Measurements from ENCODE around the gene PDGFD.
"Not testable (repeated sequence)": the region's sequence is repeated elsewhere in the genome, so short reads cannot be mapped to it uniquely, and the experiment has no call there.

The PDGFD gene

DNA sequence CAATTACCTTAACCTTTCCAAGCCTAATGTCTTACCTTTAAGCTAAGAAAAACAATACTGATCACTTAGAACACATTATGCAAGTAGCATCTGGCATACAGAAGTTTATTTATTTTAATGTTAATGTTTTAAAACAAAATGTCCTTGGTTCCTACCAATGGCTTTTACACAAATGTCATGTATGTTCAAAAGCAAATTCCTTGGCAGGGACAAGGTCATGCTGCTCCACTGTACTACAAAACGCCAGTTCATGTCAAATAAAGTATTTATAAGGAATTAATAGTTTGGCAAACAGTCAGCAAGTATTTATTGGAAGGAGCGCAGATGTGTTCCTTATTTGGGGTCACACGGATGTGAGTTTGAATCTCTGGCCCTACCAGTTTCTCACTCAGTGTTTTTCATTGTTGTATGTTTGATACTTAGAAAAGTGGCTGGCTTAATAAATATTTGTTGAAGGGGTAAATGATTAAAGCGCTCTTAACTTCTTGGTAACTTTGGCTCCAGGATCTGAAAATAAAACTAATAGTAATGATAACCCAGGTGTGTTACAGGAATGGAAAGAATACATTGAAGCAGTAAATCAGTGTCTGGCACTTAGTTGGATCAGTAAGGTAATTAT, 108.9 kb downstream of the PDGFD start:
- no peak for DNase-seq (ENCODE audit: low read depth in 3 of 3)

DNA sequence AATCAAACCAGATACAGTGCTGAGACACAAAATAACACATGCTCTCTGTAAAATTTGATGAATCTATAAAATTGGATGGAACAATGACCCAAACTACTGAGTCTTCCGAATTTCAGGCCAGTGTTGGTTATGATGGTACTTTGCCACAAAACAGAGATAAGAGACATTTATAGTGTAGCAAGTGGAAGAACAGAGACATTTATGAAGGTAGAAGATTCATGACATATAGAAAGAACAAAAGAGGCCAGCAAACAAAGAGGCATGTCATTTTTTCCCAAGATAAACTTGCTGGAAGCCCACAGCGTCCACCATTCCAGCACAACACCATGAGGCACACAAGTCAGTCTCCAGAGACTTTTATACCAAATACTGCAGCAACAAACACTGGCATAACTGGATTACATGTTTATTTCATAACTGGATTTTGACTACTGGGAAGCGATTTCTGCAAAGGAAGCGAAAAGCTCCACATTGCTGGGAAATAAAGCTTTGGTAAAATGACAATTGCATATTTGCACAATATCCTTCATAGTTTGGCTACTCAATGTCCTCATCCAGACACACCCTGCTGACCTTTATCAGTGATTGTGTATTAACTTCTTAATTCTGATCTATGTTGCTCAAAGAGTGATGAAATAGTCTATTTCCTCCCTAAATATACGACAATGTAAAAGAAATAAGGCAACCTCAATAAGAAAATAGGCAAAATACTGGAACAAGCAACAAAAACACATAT, 110.0 kb downstream of the PDGFD start:
- no peak for DNase-seq (ENCODE audit: low read depth in 3 of 3)

DNA sequence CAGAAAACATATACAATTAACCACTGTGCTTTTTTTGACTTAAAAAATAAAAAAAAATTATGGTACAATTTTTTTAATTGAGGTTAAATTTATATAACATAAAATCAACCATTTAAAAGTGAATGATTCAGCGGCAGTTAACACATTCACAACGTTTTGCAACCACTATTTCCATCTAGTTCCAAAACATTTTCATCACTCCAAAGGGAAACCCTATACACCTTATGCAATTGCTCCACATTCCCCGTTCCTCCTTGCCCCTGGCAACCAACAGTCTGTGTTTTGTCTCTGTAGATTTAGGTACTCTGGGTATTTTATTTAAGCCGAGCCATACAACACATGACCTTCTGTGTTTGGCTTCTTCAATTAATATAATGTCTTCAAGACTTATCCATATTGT, 112.2 kb downstream of the PDGFD start:
- DNase-seq (ENCODE audit: low read depth in 3 of 3): no peak

DNA sequence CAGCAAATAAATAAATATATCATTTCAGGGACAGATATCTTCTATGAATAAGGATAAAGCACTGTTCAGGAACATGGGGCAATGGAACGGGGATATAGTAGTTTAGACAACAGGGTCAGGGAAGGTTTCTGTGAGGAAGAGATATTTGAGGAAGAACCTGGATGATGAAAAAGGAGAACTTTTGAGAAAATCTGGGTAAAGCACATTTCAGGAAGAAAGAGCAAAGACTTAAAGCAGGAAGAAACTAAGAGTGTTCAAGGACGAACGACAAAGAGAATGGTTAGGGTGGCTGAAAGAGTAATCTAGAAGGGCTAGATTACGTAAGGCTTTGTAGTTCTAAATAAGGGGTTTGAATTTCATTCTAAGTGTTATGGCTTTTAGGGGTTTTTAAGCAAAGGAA, 114.8 kb downstream of the PDGFD start:
- DNase-seq (ENCODE audit: low read depth in 3 of 3): no peak

DNA sequence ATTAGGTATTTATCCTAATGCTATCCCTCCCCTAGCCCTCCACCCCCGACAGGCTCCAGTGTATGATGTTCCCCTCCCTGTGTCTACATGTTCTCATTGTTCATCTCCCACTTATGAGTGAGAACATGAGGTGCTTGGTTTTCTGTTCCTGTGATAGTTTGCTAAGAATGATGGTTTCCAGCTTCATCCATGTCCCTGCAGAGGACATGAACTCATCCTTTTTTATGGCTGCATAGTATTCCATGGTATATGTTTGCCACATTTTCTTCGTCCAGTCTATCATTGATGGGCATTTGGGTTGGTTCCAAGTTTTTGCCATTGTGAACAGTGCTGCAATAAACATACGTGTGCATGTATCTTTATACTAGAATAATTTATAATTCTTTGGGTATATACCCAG, 117.1 kb downstream of the PDGFD start:
- not testable (repeated sequence) for DNase-seq (ENCODE audit: low read depth in 3 of 3)

DNA sequence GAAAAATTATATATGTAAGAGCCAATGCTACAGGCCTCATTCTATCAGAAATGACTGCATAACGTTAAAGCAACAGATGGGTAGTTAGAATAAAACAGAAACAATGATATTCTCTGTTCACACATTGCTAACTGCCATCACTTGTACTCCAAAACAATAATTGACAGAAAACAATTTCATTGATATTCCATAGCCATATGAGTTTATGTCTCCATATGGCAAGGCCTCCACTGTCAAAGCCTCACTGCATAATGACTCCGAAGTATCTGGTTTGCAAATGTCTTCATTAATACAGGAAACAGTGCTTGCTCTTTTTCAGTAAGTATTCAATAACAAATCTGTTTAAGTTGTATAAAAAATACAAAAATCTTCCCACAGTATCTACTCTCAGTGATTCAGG, 117.6 kb downstream of the PDGFD start:
- no peak for DNase-seq (ENCODE audit: low read depth in 3 of 3)

DNA sequence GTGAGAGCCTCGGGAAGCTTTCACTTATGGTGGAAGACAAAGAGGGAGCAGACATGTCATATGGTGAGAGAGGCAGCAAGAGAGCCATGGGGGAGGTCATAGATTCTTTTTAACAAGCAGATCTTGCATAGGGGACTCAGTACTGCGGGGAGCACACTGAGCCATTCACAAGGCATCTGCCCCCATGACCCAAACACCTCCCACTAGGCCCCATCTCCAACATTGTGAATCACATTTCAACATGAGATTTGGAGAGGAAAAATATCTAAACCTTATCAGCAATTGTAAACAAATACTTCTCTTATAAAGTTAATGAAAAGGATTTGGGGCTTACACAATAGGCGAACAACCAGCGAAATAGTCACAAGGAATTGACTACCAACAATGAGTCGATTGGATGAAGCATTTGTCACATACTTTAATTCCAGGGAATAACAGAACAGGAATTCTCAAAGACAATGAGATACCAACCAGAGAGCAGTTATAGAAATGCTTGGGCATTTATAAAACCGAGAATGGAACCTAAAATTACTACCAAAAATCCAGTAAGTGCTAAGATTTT, 120.2 kb downstream of the PDGFD start:
- no peak for DNase-seq (ENCODE audit: low read depth in 3 of 3)

DNA sequence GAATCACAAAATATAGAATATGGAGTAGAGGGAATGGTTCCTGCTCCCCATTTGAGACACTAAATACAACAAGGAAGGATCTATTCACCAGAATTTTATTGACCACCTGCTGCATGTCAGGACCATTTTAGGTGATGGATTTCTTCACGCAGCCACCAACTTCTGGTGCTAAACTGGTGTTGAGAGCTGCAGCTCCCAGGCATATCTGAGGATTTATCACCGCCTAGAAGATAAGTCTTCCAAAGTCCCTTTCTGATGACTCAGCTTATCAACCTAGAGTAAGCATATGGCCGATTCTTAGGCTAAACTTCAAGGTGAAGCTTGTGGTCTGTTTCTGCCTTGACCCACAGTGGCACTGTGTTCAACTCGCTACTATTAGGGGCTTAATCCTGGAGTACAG, 120.8 kb downstream of the PDGFD start:
- no peak for DNase-seq (ENCODE audit: low read depth in 3 of 3)

DNA sequence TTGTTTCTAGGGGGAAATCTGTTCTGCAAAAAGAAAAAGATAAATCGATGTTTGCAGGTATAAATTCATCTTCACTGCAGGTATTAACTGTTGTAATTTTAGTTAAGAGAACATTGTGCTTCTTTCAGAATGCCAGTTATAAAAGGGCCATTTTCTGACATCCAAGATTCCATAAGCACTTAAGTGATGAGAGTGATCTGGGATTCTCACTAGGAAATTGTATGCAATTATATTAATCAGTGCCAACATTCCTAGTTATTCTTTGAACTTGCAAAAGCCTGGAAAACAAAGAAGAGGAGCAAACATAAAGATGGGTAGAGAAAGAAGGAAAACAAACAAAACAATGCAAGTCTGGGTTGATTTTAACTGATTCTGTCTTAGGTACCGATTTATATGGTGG, 122.2 kb downstream of the PDGFD start:
- DNase-seq (ENCODE audit: low read depth in 3 of 3): no peak

DNA sequence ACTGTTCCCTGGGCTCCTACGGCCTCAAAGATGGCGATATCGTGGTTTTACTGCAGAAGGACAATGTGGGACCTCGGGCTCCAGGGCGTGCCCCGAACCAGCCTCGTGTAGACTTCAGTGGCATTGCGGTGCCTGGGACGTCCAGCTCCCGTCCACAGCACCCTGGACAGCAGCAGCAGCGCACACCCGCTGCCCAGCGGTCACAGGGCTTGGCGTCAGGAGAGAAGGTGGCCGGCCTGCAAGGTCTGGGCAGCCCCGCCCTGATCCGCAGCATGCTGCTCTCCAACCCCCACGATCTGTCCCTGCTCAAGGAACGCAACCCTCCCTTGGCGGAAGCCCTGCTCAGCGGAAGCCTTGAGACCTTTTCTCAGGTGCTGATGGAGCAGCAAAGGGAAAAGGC, 127.0 kb downstream of the PDGFD start:
- no peak for DNase-seq (ENCODE audit: low read depth in 3 of 3)

DNA sequence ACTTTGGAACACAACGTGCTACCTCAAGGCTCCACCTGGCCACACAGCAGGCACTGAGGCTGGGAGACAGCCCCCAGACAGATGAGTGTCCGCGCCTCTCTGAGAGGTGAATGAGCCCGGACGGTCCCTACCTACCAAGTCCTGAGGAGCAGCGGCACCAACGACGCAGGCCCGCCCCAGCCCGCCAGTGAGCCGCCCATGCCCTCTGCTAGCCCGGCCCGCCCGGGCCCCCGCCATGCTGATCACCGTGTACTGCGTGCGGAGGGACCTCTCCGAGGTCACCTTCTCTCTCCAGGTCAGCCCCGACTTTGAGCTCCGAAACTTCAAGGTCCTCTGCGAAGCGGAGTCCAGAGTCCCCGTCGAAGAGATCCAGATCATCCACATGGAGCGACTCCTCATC, 127.4 kb downstream of the PDGFD start, which contains the start of gene DDI1:
TSS of gene DDI1 (plus strand) at position 53 of the 400 bp plus-strand sequence. CDS start at position 236, 183 bp downstream.
- DNase-seq (ENCODE audit: low read depth in 3 of 3): no peak

DNA sequence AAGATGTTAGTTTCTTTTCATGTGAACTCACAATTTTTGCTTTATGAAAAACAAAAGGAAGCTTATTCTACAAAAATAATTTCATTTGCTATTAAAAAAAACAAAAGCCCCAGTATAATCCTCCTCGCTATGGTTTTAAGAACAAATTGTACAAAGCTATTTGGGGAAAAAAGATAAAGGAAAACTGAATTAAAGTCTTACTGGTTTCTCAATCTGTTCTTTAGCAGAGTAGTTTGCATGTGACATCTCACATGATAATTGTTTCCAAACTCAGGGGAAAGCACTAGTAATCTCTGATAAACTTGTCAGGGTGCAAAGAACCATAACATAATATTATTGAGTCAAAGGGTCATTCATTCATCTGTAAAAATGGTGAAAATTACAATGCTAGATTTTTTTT, 130.4 kb downstream of the PDGFD start:
- DNase-seq (ENCODE audit: low read depth in 3 of 3): no peak

DNA sequence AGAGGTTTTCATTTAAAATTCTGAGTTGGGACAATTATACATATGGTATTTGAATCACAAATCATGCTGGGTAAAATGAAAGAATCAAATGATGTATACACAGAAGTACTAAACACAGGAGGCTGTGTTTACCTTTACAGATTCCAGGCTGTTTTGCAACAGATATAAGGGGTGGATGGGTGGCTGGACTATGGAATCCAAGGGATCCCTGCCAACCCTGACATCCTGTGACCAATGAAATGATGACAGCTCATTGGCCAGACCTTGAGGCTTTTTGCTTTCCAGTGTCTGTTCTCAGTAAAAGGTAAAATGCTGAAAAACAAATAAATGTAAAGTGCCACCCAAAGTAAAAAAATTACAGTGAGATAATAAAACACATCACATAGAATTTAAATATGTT, 130.8 kb downstream of the PDGFD start:
- DNase-seq (ENCODE audit: low read depth in 3 of 3): no peak

DNA sequence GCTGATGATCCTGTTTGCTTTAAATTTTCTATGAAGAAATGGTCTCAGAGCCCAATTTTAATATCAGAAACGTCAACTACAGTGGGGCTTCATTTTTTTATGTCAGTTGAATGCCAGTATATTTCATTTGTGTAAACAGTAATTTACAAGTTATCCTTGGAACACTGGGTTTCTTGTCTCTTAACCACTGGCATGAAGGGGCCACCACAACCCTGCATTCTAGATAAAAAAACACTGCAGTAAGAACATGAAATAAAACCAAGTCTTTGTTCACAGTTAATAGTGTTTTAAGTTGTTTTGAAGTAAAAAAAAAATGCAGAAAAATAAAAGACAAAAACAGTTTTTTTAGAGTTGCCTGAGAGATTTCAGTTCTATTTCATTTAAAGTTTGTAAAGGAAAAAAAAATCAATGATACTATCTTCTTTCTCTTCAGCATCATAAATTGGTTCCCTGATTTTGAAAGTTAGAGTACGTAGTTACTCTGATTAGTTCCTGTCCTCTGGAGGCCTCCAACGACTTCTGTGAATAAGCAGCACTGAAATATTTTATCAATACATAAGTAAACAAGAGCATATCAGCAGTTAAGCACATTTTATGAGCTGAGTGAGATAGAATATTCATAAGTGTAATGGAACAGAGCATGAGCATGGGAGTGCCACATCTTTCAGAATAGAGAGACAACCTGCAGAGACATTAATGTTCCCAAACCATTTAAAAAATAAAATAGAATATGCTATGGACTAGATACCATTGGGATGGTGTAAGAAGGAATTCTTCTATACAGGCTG, 135.3 kb downstream of the PDGFD start:
- DNase-seq (ENCODE audit: low read depth in 3 of 3): no peak

DNA sequence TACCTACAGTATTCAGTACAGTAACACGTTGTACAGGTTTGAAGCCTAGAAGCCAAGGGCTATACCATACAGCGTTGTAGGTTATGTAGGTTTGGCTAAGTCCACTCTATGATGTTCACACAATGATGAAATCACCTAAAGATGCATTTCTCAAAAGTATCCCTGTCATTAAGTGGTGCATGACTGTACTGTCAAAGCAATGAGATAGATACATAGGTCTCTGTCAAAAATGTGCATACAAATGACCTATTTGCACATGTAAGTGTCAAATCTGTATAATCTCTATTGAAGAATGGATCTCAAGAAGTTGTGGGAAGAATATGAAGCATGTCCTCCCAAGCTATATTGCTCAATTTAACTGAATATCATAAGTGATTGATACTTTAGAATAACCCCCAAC, 139.4 kb downstream of the PDGFD start:
- DNase-seq (ENCODE audit: low read depth in 3 of 3): no peak

DNA sequence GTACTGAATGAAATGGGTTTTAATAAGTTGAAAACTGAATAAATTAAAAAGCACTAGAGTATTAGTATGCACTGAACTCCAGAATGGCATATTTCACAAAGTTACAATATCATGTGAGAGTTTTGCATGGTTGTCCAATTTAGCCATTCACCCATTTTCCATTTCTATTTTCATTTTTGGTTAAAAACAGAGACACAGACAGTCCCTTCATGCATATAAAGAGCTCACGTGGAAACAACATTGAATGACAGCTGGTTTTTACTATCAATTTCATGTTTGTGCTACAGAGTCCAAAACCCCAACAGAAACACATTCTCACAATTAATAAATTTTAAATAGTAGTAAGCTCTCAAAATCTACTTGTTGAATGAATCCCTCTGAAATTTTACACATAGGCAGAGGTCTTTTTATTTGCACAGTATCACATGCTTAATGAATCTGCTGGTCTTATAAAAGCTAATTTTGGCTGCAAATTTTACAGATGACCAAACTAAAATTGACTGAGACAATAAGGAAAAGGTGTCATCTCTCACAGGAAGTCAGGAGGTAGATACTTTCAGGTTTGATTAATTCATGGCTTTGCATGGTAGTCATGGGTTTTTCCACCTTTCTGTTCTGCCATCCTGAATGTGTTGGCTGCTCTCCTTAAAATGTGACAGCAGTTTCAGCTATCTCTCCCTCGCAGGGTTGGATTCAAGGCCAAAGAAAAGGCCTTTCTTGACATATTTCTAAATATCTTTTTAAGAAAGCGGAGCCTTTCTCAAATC, 148.1 kb downstream of the PDGFD start:
- DNase-seq (ENCODE audit: low read depth in 3 of 3): no peak

DNA sequence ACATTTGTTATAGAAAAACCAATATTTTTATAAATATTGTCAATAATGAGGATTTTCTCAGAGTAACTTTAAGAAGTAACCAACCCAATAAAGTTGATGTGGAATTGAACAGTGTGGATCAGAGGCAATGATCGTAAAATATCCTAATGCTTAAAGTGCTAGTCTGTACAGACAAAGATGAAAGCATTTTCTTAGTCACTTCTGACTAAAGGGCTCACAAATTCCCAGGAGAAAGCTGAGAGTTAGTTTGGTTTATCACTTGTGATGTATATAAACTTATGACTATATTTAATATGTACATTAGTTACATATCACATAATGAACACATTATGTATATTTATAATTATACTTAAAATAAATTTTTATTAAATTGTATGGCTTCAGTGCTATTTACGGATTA, 152.9 kb downstream of the PDGFD start:
- no peak for DNase-seq (ENCODE audit: low read depth in 3 of 3)

DNA sequence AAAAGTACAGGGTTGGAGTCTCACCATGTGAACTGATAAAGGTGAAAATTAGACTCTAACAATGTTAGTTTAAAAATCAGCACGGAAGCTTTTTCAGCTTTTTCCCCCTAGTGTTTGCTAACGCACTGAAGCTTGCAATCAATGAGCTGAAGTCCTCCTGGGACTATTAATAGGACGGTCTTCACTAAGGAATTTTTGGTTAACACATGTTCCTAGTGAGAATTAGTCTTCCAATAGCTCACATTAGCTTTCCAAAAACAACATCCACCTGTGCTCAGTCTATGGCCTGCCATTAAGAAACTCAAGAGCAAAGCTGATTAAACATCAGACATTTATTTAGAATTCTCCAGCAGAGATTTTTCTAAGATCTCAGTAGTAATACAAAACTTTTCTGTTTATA, 154.2 kb downstream of the PDGFD start:
- DNase-seq (ENCODE audit: low read depth in 3 of 3): no peak

DNA sequence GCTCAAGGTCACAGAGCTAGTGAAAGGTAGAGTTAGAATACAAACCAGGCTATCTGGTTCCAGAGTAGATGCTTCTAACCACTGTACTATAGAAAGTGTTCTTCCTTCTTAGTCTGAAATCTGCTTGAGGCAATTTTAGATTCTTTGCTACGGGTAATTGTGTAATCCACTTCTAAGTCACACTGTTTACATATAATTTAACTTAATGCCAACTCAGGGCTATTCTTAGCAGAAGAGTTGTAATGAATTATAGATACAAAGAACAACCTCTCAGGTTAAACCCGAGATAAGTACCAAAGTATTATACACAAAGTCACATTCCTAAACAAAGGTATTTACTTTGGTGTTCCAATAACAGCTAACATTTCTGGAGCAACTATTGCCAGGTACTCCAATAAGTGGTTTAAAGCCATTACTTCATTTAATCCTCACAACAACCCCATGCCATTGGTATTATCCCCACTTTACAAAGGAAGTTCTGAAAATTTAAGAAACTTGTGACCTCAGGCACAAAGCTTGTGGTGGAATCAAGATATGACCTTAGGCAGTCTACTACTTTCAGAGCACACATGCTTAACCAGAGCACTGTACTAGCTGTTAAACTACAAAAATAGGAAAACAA, 158.6 kb downstream of the PDGFD start:
- no peak for DNase-seq (ENCODE audit: low read depth in 3 of 3)

DNA sequence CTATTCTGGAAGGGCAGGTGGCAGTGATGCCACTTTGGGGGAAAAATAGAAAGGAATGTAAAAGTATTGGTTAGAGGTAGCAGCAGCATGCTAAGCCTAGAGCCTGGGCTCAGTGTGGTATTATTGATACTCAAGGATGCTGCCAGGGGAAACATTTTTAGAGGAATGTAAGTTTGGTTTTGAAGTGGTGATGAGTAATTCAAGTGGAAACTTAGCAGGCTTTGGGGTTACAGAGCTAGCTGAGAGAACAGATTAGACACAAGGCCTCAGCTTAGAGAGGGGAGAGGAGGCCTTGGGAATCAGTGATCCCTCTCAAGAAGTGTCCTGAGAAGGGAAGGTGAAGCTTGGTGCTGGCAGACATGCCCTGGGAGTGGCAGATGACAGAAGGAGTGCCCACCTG, 160.5 kb downstream of the PDGFD start:
- DNase-seq (ENCODE audit: low read depth in 3 of 3): no peak

DNA sequence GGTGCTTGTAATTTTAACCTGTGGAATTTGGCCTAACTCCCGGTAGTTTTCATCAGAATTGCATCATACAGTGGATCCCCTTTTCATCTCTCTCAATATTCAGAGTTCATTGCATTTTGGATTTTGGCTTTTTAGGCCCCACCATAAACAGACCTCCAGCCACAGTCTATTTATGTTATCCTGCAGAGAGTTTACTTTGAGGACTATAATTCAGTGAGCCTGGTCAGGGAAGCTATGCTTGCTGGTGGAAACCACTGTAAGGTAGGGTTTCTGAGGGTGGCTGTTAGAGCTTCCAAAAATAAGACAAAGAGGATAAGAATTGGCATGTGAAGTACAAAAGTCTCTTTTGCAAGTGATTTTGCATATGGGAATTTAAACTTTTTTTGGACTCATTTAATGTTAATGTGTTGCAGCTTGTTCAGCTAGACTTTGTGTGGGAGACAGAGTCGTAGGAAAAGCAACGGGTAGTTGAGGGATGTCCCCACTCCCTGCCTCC, 162.3 kb downstream of the PDGFD start:
- no peak for DNase-seq (ENCODE audit: low read depth in 3 of 3)

All from stimulated activated CD4-positive, alpha-beta T cell treated with anti-CD3 and anti-CD28 coated beads, TNF-alpha, amount 100 ng/mL, for 24 hours (primary cell).